Peyer's patch (tissue), 4 donors: Measurements from ENCODE around the gene GNAI3.

Experiments
- POLR2A ChIP-seq, 2 donors: fragments of 450-650 bp; IDR thresholded peaks; one replicate each; pipeline ENCODE4 v1.5.1; 2017; ENCODE audit warnings: antibody characterized with exemption in 2 of 2, mild to moderate bottlenecking in 2 of 2, moderate library complexity in 2 of 2
- TF ChIP-seq, protein P1 (sequence below), 6 experiments: fragments of 450-650 bp in 4 of 6; fragments of 200-600 bp in 2 of 6; sonication (generic) in 1 of 6; IDR thresholded peaks; one replicate each; pipeline ENCODE4 v1.5.1; 2017 to 2019; ENCODE audit warnings: antibody characterized with exemption in 6 of 6, mild to moderate bottlenecking in 3 of 6, moderate library complexity in 1 of 6

DNA sequence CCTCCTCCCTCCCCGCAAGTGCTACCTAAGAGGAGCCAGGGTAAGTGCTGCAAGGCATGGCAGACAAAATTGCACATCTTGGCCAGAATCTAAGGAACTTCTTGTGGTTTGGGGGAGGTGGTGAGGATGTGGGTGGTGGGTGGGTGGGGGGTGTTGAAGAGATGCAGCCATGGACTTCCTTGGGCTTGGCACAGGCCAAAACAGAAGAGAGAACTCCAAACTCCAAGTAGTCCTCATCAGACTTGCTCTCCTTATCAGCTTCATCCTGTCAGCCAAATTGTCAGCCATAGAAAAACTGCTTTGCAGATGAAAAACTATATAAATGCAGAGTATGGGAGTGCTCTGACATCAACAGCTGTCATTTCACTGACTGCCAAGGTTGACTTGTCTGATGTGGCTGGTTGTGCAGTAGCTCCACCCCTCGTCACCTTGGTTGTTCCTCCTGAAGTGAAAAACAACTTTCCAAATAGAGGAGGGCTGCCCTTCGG, 46.0 kb upstream of the GNAI3 start:
- TF ChIP-seq, protein P1, sequence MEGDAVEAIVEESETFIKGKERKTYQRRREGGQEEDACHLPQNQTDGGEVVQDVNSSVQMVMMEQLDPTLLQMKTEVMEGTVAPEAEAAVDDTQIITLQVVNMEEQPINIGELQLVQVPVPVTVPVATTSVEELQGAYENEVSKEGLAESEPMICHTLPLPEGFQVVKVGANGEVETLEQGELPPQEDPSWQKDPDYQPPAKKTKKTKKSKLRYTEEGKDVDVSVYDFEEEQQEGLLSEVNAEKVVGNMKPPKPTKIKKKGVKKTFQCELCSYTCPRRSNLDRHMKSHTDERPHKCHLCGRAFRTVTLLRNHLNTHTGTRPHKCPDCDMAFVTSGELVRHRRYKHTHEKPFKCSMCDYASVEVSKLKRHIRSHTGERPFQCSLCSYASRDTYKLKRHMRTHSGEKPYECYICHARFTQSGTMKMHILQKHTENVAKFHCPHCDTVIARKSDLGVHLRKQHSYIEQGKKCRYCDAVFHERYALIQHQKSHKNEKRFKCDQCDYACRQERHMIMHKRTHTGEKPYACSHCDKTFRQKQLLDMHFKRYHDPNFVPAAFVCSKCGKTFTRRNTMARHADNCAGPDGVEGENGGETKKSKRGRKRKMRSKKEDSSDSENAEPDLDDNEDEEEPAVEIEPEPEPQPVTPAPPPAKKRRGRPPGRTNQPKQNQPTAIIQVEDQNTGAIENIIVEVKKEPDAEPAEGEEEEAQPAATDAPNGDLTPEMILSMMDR (IDR thresholded peaks at IDR 0.05), result no peak
- TF ChIP-seq POLR2A (IDR thresholded peaks at IDR 0.05), result no peak
